Stimulated activated CD4-positive, alpha-beta T cell treated with anti-CD3 and anti-CD28 coated beads, Interleukin-15, amount 100 ng/mL, for 1 hour (primary cell): ENCODE results near the gene GAB4.
"Not testable (repeated sequence)": the region's sequence is repeated elsewhere in the genome, so short reads cannot be mapped to it uniquely, and the experiment has no call there.

Experiments used
- DNase-seq, 2 donors: peaks; one replicate each; pipeline ENCODE4 v3.0.0-alpha.2; 2020; ENCODE audit warnings: low read depth in 1 of 2, low spot score in 1 of 2

Gene GAB4

GRCh38 chr22:16915701-16916100 lies 92.3 kb downstream of the GAB4 start:
- no peak for DNase-seq

- DNase-seq: not testable (repeated sequence)
Measured at GRCh38 chr22:16914911-16915310, 93.1 kb downstream of the GAB4 start.

- no peak for DNase-seq
Measured at GRCh38 chr22:16914006-16914405, 94.0 kb downstream of the GAB4 start.

DNA sequence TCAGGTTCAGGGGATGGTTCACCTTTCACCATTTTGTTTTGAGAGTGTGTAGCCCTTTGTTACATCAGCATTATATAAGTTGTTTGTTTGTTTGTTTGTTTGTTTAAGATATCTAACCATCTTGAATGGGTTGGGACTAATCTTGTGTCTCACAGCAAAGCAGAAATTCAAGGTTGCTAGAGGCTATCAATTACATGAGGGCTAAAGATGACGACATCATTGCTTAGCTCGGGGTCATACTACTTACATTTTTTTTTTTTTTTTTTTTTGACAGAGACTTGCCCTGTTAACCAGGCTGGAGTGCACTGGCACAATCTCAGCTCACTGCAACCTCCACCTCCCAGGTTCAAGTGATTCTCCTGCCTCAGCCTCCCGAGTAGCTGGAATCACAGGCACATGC lies 95.7 kb downstream of the GAB4 start:
- no peak for DNase-seq
